Fibroblast of villous mesenchyme (primary cell): ENCODE data around the gene MAF. TPM values are rescaled to one million over a fixed set of nuclear protein-coding genes. Genes with fewer than 3 reads are reported as not detected.

Experiments used
- DNase-seq: peaks from one replicate; pipeline ENCODE4 v3.0.0-alpha.2; 2010; ENCODE audit warnings: low read depth
- H3K4me3 ChIP-seq: 2 replicates; pipeline ENCODE4 v1.5.1; 2011; ENCODE audit warnings: low read depth, mild to moderate bottlenecking, low read length
- CTCF ChIP-seq: IDR thresholded peaks from 2 replicates; pipeline ENCODE4 v1.5.1; 2012; ENCODE audit warnings: low read depth, mild to moderate bottlenecking, low read length; ENCODE audit not compliant: insufficient read depth
- total RNA-seq: library from RNA; depleted of rRNA; stranded (reverse); fragments of >200 nt; gene quantifications from 2 replicates; pipeline ENCODE4 v1.2.3, GENCODE V29; 2012

Gene MAF
- total RNA-seq, 1 donor: 0.86 TPM

DNA sequence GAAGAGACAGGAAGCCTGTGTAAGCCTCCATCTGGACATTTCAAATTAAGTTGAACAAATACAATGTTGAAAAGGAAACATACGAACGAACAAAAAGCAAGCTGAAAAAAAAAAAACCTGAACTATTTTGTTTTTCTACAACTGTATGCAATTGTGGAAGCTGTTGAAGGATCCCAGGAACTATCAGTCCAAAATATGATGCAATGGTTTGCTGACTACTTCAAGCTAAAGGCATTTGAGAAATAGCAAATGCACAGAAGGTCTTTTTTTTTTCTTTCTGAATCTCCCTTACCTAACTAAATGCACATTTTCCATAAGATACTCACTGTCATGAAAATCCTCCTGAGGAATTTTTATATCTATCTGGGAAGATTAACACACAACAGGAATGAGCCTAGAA lies 40.2 kb downstream of the MAF start:
- no peak for DNase-seq
- no peak for TF ChIP-seq CTCF

GRCh38 chr16:79559532-79559931 lies 41.0 kb downstream of the MAF start:
- no peak for DNase-seq
- TF ChIP-seq CTCF: no peak
- no peak overlapping the region for H3K4me3 ChIP-seq

More for the DNA sequence above, 40.2 kb downstream of the MAF start:
- no peak overlapping the region for H3K4me3 ChIP-seq

GRCh38 chr16:79557421-79557820 lies 43.1 kb downstream of the MAF start:
- no peak for TF ChIP-seq CTCF
- no peak for DNase-seq
- H3K4me3 ChIP-seq: no peak overlapping the region

DNA sequence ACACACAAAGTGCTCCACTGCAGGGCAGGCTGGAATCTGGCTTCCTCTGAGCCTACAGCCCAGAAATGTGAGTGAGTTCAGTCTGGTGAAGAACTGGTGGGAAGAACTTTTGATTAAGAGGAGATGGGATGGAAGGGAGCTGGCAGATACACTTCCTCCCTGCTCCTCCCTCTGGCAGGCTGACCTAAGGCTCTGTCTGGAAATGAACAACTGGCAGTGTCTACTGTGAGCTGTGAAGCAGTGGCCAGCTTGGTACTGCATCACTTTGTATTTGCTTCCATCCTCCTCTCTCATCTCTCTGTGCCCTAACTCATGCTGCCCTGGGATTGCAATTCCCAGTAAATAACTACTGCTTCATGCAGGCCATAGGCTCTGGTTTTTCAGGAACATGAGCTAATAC lies 45.6 kb downstream of the MAF start:
- DNase-seq: no peak
- H3K4me3 ChIP-seq: no peak overlapping the region
- TF ChIP-seq CTCF: no peak

DNA sequence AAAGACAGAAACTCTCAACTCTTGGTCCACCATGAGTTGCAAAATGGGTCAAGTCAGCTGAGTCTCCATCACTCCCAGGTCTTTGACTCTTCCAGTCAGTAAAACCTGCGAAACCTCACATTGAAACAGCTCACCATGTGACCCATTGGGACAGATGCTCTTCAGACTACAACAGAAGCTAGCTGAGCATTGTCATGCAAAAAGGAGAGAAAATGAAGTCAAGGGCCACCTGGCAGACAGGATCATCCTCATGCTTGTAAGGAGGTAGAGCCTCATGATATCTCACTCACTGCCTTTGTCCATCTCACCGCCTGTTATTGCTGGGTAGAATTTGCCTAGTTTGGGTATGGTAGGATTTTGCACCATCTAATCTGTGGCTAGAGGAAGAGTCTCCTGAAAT lies 50.2 kb downstream of the MAF start:
- H3K4me3 ChIP-seq: no peak overlapping the region
- no peak for TF ChIP-seq CTCF
- DNase-seq: no peak

DNA sequence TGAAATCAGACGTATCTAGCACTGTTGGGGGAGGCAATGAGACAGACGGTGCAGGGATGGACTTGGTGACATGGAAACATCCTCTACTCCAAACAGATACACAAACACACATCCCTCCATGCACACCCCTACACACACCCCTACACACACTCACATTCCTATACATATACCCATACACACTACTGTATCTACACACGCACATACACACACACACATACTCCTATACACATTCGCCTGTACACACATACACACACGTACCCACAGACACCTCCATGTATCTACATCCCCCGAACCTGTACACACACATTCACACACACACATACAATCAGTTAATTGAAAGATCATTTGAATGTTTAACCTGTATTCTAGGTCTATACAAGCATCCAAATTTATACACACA lies 53.5 kb downstream of the MAF start:
- H3K4me3 ChIP-seq: no peak overlapping the region
- no peak for TF ChIP-seq CTCF
- no peak for DNase-seq
